VCaP (cell line): ENCODE measurements around the gene PDS5A.

ENCODE experiments used
- H3K27ac ChIP-seq: fragments of 450-650 bp; 2 replicates; pipeline ENCODE4 v1.5.1; 2017
- TF ChIP-seq, protein P1 (sequence below): fragments of 450-650 bp; conservative IDR thresholded peaks from 2 replicates; pipeline ENCODE4 v1.5.1; 2017; ENCODE audit warnings: mild to moderate bottlenecking, moderate library complexity

Gene PDS5A

GRCh38 chr4:39892988-39893692, 84.6 kb downstream of the PDS5A start:
- no peak overlapping the region for H3K27ac ChIP-seq
- TF ChIP-seq, protein P1, sequence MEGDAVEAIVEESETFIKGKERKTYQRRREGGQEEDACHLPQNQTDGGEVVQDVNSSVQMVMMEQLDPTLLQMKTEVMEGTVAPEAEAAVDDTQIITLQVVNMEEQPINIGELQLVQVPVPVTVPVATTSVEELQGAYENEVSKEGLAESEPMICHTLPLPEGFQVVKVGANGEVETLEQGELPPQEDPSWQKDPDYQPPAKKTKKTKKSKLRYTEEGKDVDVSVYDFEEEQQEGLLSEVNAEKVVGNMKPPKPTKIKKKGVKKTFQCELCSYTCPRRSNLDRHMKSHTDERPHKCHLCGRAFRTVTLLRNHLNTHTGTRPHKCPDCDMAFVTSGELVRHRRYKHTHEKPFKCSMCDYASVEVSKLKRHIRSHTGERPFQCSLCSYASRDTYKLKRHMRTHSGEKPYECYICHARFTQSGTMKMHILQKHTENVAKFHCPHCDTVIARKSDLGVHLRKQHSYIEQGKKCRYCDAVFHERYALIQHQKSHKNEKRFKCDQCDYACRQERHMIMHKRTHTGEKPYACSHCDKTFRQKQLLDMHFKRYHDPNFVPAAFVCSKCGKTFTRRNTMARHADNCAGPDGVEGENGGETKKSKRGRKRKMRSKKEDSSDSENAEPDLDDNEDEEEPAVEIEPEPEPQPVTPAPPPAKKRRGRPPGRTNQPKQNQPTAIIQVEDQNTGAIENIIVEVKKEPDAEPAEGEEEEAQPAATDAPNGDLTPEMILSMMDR, result no peak

DNA sequence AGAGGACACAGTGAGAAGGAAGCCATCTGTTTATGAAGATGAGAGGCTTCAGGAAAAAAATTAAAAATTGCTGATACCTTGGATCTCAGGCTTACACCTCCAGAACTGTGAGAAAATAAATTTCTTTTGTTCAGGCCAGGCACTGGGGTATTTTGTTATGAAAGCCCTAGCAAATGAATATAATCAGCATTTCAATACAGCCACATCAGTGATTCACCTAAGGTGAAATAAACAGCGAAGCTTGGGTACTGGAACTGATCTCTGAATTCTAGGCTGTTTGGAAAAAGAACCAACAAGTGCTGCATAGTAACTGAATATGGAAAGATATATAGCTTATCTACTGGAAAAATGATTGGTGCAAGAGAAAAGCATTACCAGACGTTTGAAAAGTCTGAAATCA, 88.5 kb downstream of the PDS5A start:
- H3K27ac ChIP-seq, result no peak overlapping the region
- TF ChIP-seq, protein P1, result no peak

DNA sequence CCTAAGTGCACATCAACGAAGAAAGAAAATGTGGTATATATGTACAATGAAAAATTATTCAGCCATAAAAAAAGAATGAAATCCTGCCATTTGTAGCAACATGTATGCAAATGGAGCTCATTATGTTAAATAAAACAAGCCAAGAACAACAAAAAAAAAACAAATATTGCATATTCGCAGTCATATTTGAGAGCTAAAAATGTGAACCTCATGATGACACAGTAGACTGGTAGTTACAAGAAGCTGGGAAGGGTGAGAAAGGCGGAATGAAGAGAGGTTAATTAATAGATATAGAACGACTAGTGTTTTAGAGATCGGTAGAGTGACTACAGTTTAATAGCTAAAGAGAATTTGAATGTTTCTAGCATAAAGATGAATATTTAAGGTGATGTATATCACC, 89.2 kb downstream of the PDS5A start:
- H3K27ac ChIP-seq, result no peak overlapping the region
- TF ChIP-seq, protein P1, result no peak

- H3K27ac ChIP-seq, result no peak overlapping the region
- TF ChIP-seq, protein P1, result no peak
Measured at GRCh38 chr4:39883646-39884045, 94.1 kb downstream of the PDS5A start.

- TF ChIP-seq, protein P1, result no peak
- no peak overlapping the region for H3K27ac ChIP-seq
Measured at GRCh38 chr4:39881789-39882188, 95.9 kb downstream of the PDS5A start.

DNA sequence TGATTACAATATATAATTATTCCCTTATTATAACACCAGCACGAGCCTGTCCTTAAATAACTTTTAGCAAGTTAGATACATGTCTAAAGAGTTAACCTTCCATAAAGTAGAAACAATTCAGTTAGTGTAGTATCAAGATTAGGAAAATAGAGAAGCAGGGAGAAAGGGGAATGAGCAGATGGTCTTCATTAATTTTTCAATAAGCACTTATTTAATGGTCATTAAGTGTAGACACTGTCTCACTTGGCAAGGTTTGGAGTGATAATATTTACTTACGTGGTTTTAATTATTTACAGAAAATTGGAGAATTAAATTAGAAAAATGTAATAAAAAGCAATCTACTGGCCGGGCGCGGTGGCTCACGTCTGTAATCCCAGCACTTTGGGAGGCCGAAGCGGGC, 99.7 kb downstream of the PDS5A start:
- TF ChIP-seq, protein P1, result no peak
- H3K27ac ChIP-seq, result no peak overlapping the region

GRCh38 chr4:39873823-39874222, 103.9 kb downstream of the PDS5A start:
- TF ChIP-seq, protein P1, result no peak
- H3K27ac ChIP-seq, result no peak overlapping the region
